Right lobe of liver (tissue), 4 donors: Measurements from ENCODE around the gene GNG14.

Experiments
- CTCF ChIP-seq, 4 donors: fragments of 200-600 bp in 3 of 4; fragments of 450-650 bp in 1 of 4; IDR thresholded peaks; one replicate each; pipeline versions ENCODE4 v1.5.1 to v1.8.0; 2016 to 2022; ENCODE audit warnings: antibody characterized with exemption in 4 of 4, mild to moderate bottlenecking in 2 of 4
- POLR2A ChIP-seq: fragments of 450-650 bp; IDR thresholded peaks from one replicate; pipeline ENCODE4 v1.6.1; 2017; ENCODE audit warnings: antibody characterized with exemption, mild to moderate bottlenecking
- donor health status: DM: no; HTN: no; CAD: no.
- donor health status: DM: no; HTN: no; CAD: no.
- donor health status: DM: no; HTN: yes; CAD: no.

GRCh38 chr19:12648088-12648487 lies 39.7 kb upstream of the GNG14 start:
- TF ChIP-seq CTCF (IDR thresholded peaks at IDR 0.05) (peak; percentile 13 to 43 (median 22)), POLR2A (no peak)
